ENCODE results near the gene CYP4F8. TPM values are rescaled to one million over a fixed set of nuclear protein-coding genes. Genes with fewer than 3 reads are reported as not detected.

Gene CYP4F8
- total RNA-seq, 6 donors from 2014 or later = not detected

- Histone ChIP-seq H3K4me3 (no peak overlapping the region), H3K9me3 (no peaks in the 10 kb centered on the region), H3K27me3 (no peaks in the 10 kb centered on the region), H3K27ac (no peak overlapping the region), H3K36me3 (no peaks in the 10 kb centered on the region), H3K4me1 (peaks cover 9 to 13% (median 12%) of the 10 kb centered on the region in 4 donors)
- ATAC-seq (ENCODE audit: low FRiP score in 2 of 2) (no peak), DNase-seq (no peak)
- no peak for TF ChIP-seq EP300 (IDR thresholded peaks at IDR 0.05)
- TF ChIP-seq POLR2A (IDR thresholded peaks at IDR 0.05) = no peak
- no peak for TF ChIP-seq CTCF (IDR thresholded peaks at IDR 0.05)
- TF ChIP-seq POLR2AphosphoS5 (IDR thresholded peaks at IDR 0.05) = no peak
- WGBS, 2 donors = 35 to 65% methylated on average over 4 of the region's 4 CpGs
These were observed 54.9 kb downstream of the CYP4F8 start for GRCh38 chr19:15669891-15670290.

GRCh38 chr19:15671237-15671821, 56.3 kb downstream of the CYP4F8 start:
- H3K27me3 ChIP-seq = no peaks in the 10 kb centered on the region
- no peak overlapping the region for H3K27ac ChIP-seq
- no peak overlapping the region for H3K4me3 ChIP-seq
- H3K4me1 ChIP-seq = peaks cover 9 to 13% (median 12%) of the 10 kb centered on the region in 4 donors
- no peaks in the 10 kb centered on the region for H3K36me3 ChIP-seq
- no peak for ATAC-seq (ENCODE audit: low FRiP score in 2 of 2)
- TF ChIP-seq POLR2AphosphoS5 (IDR thresholded peaks at IDR 0.05) (no peak), EP300 (IDR thresholded peaks at IDR 0.05) (no peak)
- 60 to 79% methylated on average over 5 of the region's 5 CpGs for WGBS, 2 donors
- H3K9me3 ChIP-seq = no peaks in the 10 kb centered on the region
- no peak for DNase-seq

GRCh38 chr19:15671891-15672579, 57.0 kb downstream of the CYP4F8 start:
- WGBS, 2 donors = 55 to 59% methylated on average over 10 of the region's 10 CpGs
- peak in 1 of 2 donors; percentile 15 for ATAC-seq (ENCODE audit: low FRiP score in 2 of 2)
- H3K4me1 ChIP-seq = peaks cover 9 to 13% (median 12%) of the 10 kb centered on the region in 4 donors
- H3K9me3 ChIP-seq = no peaks in the 10 kb centered on the region
- no peaks in the 10 kb centered on the region for H3K36me3 ChIP-seq
- TF ChIP-seq EP300 (IDR thresholded peaks at IDR 0.05) (no peak), POLR2AphosphoS5 (IDR thresholded peaks at IDR 0.05) (no peak), POLR2A (IDR thresholded peaks at IDR 0.05) (no peak), CTCF (IDR thresholded peaks at IDR 0.05) (no peak)
- DNase-seq = no peak
- no peak overlapping the region for H3K4me3 ChIP-seq
- peak overlapping the region in 3 of 4 donors; percentile 52 to 60 (median 58) for H3K27ac ChIP-seq
- no peaks in the 10 kb centered on the region for H3K27me3 ChIP-seq

GRCh38 chr19:15672580-15673175, 57.7 kb downstream of the CYP4F8 start, which contains the start of gene CYP4F12:
CYP4F12 (plus strand) TSS chr19:15673087; CDS start chr19:15673530, 443 bp downstream.
- TF ChIP-seq EP300 (IDR thresholded peaks at IDR 0.05) (no peak), POLR2A (IDR thresholded peaks at IDR 0.05) (no peak), POLR2AphosphoS5 (IDR thresholded peaks at IDR 0.05) (no peak)
- no peaks in the 10 kb centered on the region for H3K27me3 ChIP-seq
- no peaks in the 10 kb centered on the region for H3K36me3 ChIP-seq
- H3K27ac ChIP-seq = peak within 1 kb of the TSS in 3 of 4 donors; percentile 52 to 60 (median 58)
- peaks cover 9 to 13% (median 12%) of the 10 kb centered on the region in 4 donors for H3K4me1 ChIP-seq
- DNase-seq (peak; percentile 45 to 86), ATAC-seq (ENCODE audit: low FRiP score in 2 of 2) (peak; percentile 82 to 94)
- H3K4me3 ChIP-seq = peak within 1 kb of the TSS in 2 of 4 donors; percentile 14 to 28
- H3K9me3 ChIP-seq = no peaks in the 10 kb centered on the region
- 38 to 50% methylated on average over 1 to 2 of the region's 6 CpGs for WGBS, 2 donors

- peaks cover 9 to 13% (median 12%) of the 10 kb centered on the region in 4 donors for H3K4me1 ChIP-seq
- no peak for TF ChIP-seq EP300 (IDR thresholded peaks at IDR 0.05)
- no peak for TF ChIP-seq POLR2A (IDR thresholded peaks at IDR 0.05)
- no peak for TF ChIP-seq POLR2AphosphoS5 (IDR thresholded peaks at IDR 0.05)
- no peak for TF ChIP-seq CTCF (IDR thresholded peaks at IDR 0.05)
- peak overlapping the region in 2 of 4 donors; percentile 14 to 28 for H3K4me3 ChIP-seq
- ATAC-seq (ENCODE audit: low FRiP score in 2 of 2) (peak in 1 of 2 donors; percentile 6), DNase-seq (peak in 1 of 2 donors; percentile 39)
- no peaks in the 10 kb centered on the region for H3K9me3 ChIP-seq
- H3K27ac ChIP-seq = peak overlapping the region in 3 of 4 donors; percentile 52 to 60 (median 58)
- WGBS, 2 donors = 25 to 35% methylated on average over 5 to 9 of the region's 9 CpGs
- no peaks in the 10 kb centered on the region for H3K27me3 ChIP-seq
- no peaks in the 10 kb centered on the region for H3K36me3 ChIP-seq
These were observed 58.2 kb downstream of the CYP4F8 start for GRCh38 chr19:15673176-15673654.

Data from upper lobe of left lung (tissue), 6 donors.